Measurements from ENCODE around the gene PRPF40B.

DNA sequence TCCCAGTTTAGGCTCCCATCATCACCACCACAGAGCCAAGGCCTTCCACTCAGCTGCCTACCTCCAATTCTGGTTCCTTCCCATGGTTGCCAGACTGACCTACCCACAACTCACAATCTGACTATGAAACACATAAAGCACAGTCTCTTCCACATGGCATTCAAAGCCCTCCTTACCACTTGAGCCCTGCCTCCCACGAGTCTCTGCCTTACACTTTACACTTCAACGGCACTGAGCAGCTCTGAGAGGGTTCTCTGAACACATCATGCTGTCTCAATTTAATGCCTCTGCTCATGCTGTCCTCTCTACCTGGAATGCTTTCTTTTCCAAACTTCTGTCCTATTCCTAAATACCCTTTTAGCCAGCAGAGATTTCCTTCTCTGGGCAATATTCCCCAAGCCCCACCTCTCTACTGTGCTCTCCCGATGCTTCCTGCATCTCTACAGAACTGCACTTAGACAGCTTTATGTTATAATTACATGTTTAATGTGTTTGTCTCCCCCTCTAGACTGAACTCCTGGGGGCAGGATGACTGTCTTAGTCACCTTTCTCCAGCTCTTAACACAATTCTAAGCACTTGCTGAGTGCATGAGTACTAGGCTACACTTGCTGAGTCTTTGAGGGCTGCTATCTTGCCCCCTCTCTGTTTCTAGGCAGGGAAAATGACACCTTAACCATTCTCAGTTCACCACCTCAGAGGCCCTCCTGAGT, 60.4 kb downstream of the PRPF40B start:
- TF ChIP-seq, protein P1, sequence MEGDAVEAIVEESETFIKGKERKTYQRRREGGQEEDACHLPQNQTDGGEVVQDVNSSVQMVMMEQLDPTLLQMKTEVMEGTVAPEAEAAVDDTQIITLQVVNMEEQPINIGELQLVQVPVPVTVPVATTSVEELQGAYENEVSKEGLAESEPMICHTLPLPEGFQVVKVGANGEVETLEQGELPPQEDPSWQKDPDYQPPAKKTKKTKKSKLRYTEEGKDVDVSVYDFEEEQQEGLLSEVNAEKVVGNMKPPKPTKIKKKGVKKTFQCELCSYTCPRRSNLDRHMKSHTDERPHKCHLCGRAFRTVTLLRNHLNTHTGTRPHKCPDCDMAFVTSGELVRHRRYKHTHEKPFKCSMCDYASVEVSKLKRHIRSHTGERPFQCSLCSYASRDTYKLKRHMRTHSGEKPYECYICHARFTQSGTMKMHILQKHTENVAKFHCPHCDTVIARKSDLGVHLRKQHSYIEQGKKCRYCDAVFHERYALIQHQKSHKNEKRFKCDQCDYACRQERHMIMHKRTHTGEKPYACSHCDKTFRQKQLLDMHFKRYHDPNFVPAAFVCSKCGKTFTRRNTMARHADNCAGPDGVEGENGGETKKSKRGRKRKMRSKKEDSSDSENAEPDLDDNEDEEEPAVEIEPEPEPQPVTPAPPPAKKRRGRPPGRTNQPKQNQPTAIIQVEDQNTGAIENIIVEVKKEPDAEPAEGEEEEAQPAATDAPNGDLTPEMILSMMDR (conservative IDR thresholded peaks at IDR 0.05 in 1 of 2, IDR thresholded peaks at IDR 0.05 in 1 of 2; ENCODE audit: extremely low read depth in 1 of 2, insufficient read depth in 1 of 2, low read depth in 1 of 2, low read length in 2 of 2) = no peak
- no peak for TF ChIP-seq EZH2 (IDR thresholded peaks at IDR 0.05; ENCODE audit: borderline replicate concordance, low read length)

All from mammary epithelial cell (primary cell).